ENCODE data around the gene KCNAB2.

DNA sequence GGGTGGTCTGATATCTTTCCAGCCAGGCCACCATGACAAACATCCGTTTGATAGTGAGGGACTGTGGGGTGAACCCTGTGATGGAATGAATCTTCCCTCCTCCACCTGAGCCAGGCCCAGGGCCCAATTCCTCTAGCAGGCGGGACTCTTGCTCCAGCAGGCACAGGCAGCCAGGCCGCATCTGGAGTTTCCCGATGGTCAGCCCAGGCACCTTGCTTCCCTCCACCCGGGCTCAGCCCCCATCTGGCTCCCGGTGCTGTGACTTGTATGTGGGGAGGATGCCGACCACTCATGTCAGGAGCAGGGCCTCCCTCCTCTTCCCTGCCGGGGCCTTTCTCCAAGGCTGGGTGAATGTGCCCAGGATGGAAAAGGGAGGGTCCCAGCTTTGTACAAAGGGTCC, 21.0 kb downstream of the KCNAB2 start:
- TF ChIP-seq SUZ12 (IDR thresholded peaks at IDR 0.05; ENCODE audit: extremely low read depth, insufficient read depth, insufficient read length) (no peak), ZNF274 (IDR thresholded peaks at IDR 0.05; ENCODE audit: low read depth, low read length) (no peak), YY1 (IDR thresholded peaks at IDR 0.05; ENCODE audit: insufficient read depth, insufficient read length) (no peak)
